HG03460 (cell line): ENCODE data around the gene IGFBP3.

Experiments used
- ATAC-seq: cut with Tn5 transposase; IDR thresholded peaks from one replicate; pipeline ENCODE4 v1.9.1; 2021; ENCODE audit not compliant: unreplicated experiment

The IGFBP3 gene

DNA sequence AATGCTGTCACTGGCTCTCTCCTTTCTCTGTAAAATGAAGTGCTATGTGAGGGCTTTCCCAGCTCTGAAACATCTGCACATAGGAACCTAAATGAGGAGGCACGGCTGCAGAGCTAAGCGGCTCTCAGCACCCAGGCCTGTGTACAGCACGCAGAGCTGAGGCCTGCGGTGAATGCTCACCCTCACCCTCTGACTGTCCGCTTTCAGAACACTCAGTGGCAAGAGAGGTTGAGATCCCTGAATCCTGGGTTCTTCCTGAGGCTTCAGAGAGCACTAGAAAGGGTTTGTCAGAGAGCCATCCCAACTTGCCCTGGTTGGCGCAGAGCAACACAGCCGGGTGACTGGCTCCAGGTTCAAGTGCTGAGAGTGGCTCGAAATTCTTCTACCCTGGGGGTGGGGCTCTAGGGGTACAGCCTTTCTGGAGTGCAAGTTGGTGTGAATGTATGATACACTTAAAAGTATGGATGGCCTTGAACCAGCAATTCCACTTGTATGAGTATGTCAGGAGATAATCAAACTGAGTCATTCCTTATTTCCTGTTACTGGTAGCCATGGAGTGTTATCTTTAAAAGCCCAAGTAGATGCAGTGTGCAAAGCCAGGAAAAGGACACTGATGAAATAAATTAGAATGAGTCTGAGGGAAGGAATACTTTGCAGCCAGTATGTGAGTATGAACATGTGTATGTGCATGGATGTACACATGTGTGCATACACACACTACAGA, 46.5 kb downstream of the IGFBP3 start:
- no peak for ATAC-seq

DNA sequence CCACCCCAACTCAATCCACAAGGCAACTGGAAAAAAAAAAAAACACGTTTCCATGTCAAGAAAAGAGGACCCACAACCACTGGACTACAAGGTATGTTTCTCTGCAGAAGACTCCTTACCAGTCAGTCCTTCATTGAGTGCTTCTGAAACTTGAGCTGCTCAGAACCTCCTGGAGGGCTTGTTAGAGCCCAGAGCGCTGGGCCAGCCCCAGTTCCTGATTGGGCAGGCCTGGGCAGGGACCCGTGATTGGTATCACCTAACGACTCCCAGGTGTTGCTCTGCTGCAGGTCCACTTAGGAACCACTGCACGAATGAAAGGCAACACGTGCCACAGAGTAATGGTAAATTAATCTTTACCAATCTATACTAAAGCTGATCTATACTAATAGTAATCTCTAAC, 47.7 kb downstream of the IGFBP3 start:
- no peak for ATAC-seq

DNA sequence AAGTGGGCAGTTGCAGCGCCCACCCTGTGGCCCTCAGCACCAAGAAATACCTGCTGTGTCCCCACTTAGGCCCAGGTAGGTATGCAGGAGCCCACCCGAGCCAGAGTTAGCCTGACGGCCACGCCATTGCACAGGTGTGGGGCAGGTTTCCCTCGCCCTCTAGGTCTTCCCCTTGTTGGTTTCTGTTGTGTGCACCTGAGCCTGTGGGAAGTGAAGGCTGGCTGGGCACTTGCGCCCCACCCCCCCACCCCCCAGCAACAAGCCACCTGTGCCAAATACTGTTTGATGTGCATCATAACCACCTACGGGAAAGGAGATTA, 48.1 kb downstream of the IGFBP3 start, which contains the start of gene CCDC201:
CCDC201 (minus strand) TSS at position 48 of the 320 bp plus-strand sequence. CDS start 75 bp downstream, outside the sequence.
- no peak for ATAC-seq

DNA sequence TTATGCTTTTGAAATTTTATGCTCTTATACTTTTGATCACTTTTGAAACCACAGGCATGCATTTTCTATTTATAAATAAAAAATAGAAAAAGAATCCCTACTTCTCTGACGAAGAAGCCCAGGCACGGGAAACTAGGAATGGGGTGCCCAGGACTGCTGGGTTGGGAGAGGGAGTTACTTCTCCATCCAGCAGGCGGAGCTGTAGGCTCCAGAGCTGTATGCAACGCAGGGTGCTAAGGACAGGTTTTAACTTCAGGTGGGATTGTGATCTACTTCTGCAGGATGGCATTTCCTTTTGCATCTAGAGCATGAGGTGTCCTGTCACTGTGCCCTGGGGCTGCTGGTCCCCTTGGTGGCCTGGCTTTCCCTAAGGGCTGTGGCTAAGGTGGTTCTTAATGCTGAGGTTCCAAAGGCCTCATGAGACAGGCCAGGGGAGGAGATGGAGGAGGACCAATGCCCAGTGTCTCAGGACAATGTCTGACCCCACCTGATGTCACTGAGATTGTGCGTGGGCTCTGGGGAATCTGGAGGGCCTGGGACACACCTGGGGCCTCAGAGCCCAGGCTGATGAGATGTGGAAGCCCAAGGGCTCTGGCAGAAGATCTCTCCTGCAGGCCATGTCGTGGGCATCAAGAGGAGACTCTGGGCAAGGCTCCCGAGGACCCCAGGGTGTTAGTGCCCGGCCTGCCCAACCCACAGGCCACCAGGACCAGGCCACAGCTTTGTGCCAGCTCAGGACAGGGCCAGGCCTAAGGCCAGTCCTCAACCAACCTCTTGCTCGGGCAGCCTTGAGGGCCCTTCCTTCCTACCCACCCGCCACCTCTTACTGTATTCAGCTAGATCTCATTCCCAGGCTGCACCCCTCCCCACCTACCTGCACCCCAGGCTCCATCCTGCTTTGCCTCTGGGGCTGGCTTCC, 48.7 kb downstream of the IGFBP3 start:
- no peak for ATAC-seq

DNA sequence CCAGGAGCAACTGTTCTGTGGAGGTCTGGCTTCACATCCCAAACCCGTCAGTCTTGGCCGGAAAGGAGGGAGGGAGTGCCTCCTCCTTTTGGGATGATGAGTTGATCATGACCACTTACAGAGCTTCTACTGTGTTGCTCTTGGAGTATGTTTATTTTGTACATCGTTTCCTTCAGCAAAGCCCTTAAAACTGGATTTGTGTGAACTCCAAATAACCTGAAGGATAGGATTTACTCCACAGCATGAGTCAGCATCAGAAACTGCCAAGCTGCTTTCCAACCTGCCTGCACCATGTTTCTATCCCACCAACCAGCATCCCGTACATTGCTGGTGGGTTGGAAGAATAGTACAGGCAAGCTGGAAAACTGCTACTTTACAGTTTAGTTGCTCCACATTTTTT, 51.6 kb downstream of the IGFBP3 start:
- no peak for ATAC-seq

DNA sequence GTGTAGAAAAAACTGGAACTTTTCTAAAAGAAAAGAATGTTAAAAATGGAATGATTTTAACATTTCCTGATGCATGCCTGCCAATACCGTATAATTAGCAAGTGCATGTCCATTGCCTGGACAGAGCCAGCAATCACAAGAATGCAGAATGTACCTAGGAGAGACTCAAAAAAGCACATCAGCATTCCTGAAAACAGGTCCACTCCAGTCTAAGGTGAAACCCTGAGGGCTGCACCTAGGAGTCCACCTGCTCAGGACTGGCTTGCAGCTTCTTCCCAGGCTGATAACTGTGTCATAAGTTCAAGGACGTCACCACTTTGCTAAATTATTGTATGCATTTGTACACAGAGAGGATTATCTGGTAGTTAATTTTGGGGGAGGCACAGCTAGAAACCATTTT, 53.6 kb downstream of the IGFBP3 start:
- ATAC-seq = no peak

DNA sequence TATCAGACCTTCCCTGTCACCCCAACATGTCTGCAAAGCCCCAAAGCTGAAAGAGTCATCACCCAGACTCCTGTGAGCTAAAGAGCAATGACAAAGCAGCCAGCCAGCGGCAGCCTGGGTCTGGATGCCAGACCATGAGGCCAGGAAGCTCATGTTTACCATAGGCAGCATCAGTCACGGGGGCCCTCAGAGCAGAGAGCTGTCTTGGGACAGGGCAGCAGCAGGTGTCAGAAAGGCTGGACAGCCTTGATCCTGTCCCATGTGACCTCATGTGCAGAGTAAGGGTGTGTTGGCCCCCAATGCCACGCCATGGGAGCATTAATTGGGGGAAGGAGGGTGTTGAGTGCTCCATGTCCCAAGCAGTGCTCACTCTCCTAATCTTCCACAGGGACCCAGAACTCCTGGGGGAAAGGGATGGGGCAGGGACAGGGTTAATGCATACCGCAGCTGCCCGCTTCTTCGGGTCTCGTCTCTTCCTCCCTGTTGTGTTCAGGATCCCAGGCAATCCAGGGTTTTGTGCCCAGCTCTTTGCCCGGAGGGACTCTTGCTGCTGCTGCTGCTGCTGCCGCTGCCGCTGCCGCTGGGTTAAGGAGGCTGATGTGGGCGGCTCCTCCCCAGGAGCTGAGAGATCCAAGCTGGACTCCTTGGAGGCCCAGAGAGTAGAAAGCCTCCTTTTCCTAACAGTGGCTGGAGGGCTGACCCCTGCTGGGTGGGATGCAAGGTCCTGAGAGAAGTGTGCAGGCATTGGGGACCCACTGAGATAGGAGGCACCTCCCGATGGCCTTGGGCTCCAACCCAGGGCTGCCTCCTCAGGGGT, 55.3 kb downstream of the IGFBP3 start:
- ATAC-seq = no peak

DNA sequence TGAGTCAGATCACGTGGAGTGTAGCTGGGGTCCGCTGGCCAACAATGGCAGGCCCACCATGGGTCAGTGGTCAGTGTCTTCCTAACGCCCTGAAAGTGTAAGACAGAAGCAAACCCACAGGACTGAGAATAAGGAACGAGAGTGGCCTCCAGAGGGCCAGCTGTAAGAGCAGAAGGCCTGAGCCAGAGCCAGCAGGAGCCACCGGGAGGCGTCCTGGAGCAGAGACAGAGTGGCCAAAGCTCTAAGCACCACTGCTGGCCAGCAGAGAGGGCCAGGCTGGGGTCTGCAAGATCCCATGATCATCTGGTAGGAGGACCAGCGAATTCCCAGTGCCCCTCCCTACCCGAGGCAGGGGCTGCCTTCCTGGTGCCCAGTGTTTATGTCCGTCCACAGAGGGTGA, 57.4 kb downstream of the IGFBP3 start:
- ATAC-seq = no peak
